GM12878 (cell line): ENCODE measurements around the gene COL4A5.

Source experiments
- CHD2 ChIP-seq: IDR thresholded peaks from 2 replicates; pipeline ENCODE4 v1.6.1; 2011; ENCODE audit warnings: low read depth, low read length, improper control_type of control experiment, borderline replicate concordance
- NFIC ChIP-seq: IDR thresholded peaks from 2 replicates; pipeline ENCODE4 v1.6.1; 2012; ENCODE audit warnings: low read depth, mild to moderate bottlenecking, inconsistent platforms, low read length, moderate library complexity
- POLR2AphosphoS5 ChIP-seq: IDR thresholded peaks from 2 replicates; pipeline ENCODE4 v1.6.1; 2011; ENCODE audit warnings: mild to moderate bottlenecking, low read length, inconsistent platforms
- SREBF1 ChIP-seq: IDR thresholded peaks from 2 replicates; pipeline ENCODE4 v1.6.1; 2012; ENCODE audit warnings: mild to moderate bottlenecking, low read length
- ZNF207 ChIP-seq: fragments of 450-650 bp; IDR thresholded peaks from 2 replicates; pipeline ENCODE4 v1.6.1; 2014; ENCODE audit warnings: antibody characterized with exemption, mild to moderate bottlenecking, borderline replicate concordance
- TF ChIP-seq, protein P1 (sequence below), 3 experiments: IDR thresholded peaks in 2 of 3; conservative IDR thresholded peaks in 1 of 3; 2 replicates each; pipeline ENCODE4 v1.5.1; 2011; ENCODE audit warnings: low read depth in 3 of 3, low read length in 3 of 3, mild to moderate bottlenecking in 3 of 3, control low read depth in 2 of 3, moderate library complexity in 2 of 3, inconsistent platforms in 1 of 3, mixed read lengths in 1 of 3; ENCODE audit not compliant: control insufficient read depth in 2 of 3, insufficient read depth in 1 of 3; ENCODE audit errors: extremely low read depth in 1 of 3

DNA sequence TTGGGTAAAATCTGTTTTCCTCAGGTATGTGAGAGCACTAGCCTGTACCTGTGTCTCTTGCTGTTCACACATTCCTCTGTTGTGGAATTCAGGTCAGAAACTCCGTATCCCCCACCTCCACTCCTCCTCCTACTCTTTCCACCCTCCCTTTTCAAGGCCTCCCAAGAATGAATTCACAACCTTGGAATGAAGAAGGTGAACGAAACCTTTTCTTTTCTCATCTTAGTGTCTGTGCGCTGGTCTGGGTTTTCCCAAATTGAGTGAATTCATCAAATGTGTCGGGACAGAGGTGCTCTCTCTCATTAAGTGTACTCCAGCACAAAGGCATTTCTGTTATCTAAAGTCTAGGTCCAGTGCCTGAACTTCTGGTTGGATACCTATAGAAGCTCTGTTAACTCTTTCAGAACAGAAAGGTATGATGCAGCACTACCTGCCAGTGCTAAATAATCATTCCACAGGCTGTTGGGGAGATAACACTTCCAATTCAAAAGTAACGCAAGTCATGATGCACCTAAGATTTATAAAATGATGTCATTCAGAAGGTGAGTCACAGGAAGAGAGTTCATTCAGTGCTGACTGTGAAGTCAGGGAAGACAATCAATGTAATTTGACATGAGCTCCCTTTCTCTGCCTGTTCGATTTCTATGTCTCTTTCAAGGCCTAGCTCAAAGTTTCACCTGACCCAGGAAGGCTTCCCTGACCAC, 43.3 kb upstream of the COL4A5 start:
- TF ChIP-seq, protein P1, sequence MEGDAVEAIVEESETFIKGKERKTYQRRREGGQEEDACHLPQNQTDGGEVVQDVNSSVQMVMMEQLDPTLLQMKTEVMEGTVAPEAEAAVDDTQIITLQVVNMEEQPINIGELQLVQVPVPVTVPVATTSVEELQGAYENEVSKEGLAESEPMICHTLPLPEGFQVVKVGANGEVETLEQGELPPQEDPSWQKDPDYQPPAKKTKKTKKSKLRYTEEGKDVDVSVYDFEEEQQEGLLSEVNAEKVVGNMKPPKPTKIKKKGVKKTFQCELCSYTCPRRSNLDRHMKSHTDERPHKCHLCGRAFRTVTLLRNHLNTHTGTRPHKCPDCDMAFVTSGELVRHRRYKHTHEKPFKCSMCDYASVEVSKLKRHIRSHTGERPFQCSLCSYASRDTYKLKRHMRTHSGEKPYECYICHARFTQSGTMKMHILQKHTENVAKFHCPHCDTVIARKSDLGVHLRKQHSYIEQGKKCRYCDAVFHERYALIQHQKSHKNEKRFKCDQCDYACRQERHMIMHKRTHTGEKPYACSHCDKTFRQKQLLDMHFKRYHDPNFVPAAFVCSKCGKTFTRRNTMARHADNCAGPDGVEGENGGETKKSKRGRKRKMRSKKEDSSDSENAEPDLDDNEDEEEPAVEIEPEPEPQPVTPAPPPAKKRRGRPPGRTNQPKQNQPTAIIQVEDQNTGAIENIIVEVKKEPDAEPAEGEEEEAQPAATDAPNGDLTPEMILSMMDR (IDR thresholded peaks at IDR 0.05 in 2 of 3, conservative IDR thresholded peaks at IDR 0.05 in 1 of 3; ENCODE audit: control insufficient read depth in 2 of 3, extremely low read depth in 1 of 3, insufficient read depth in 1 of 3, low read depth in 3 of 3, low read length in 3 of 3), result no peak
- TF ChIP-seq SREBF1 (no peak), CHD2 (no peak), ZNF207 (no peak), NFIC (no peak), POLR2AphosphoS5 (no peak)
